ENCODE measurements around the gene CCDC51. TPM values are rescaled to one million over a fixed set of nuclear protein-coding genes. Genes with fewer than 3 reads are reported as not detected.
A peak's percentile ranks its signal among the peaks of the same experiment; 100 is the strongest.

Gene CCDC51
- total and polyA plus RNA-seq, 2 experiments from 2014 or later = 20.8 to 24.1 TPM

GRCh38 chr3:48429317-48429959, 10.5 kb downstream of the CCDC51 start:
- peaks cover 14% of the 10 kb centered on the region for H3K27me3 Mint-ChIP-seq (ENCODE audit: insufficient read depth, low read depth, poor library complexity)

GRCh38 chr3:48428572-48429316, 11.2 kb downstream of the CCDC51 start:
- peaks cover 28% of the 10 kb centered on the region for H3F3A ChIP-seq (replicated peaks; ENCODE audit: low read depth)
- Mint-ChIP-seq H3K27me3 (ENCODE audit: insufficient read depth, low read depth, poor library complexity) (peaks cover 16% of the 10 kb centered on the region), H3K9me3 (peaks cover 3% of the 10 kb centered on the region; the same call in 1 of the 3 replicates), H3K4me3 (peak overlapping the region; percentile 86), H3K4me1 (peaks cover 64% of the 10 kb centered on the region), H3K36me3 (ENCODE audit: low read depth) (peaks cover 48% of the 10 kb centered on the region), H3K27ac (peak overlapping the region; percentile 92)
- DNase-seq (ENCODE audit: low spot score) = peak; percentile 64
- peak overlapping the region; percentile 84 for H3K4me3 ChIP-seq
- peak overlapping the region; percentile 81; the same call in 1 of the 2 replicates for H3K27ac ChIP-seq (ENCODE audit: low read depth)
- peak; percentile 6 for ATAC-seq
- H2AFZ ChIP-seq = no peak overlapping the region
- H4K20me1 ChIP-seq (replicated peaks; ENCODE audit: insufficient read depth) = peaks cover 17% of the 10 kb centered on the region
- H3K4me1 ChIP-seq (ENCODE audit: insufficient read depth) = peaks cover 35% of the 10 kb centered on the region
- no peaks in the 10 kb centered on the region for H3K27me3 ChIP-seq (ENCODE audit: insufficient read depth)
- peak overlapping the region; percentile 86 for H3K4me2 ChIP-seq
- H3K36me3 ChIP-seq (ENCODE audit: insufficient read depth) = peaks cover 10% of the 10 kb centered on the region
- H3K9me2 ChIP-seq (ENCODE audit: insufficient read depth) = no peaks in the 10 kb centered on the region
- H3K79me2 ChIP-seq (replicated peaks; ENCODE audit: insufficient read depth) = peaks cover 55% of the 10 kb centered on the region
- TF ChIP-seq POLR2AphosphoS5 (IDR thresholded peaks at IDR 0.05; ENCODE audit: low read depth) (peak; percentile 55; the same call in 1 of the 2 replicates), EZH2 (IDR thresholded peaks at IDR 0.05; ENCODE audit: low read depth, unreplicated experiment) (no peak)

More at GRCh38 chr3:48429317-48429959, 10.5 kb downstream of the CCDC51 start:
- peak; percentile 83 for DNase-seq (ENCODE audit: low spot score)
- Histone ChIP-seq H3F3A (replicated peaks; ENCODE audit: low read depth) (peaks cover 33% of the 10 kb centered on the region), H3K9me2 (ENCODE audit: insufficient read depth) (no peaks in the 10 kb centered on the region), H4K20me1 (replicated peaks; ENCODE audit: insufficient read depth) (peaks cover 17% of the 10 kb centered on the region), H3K27me3 (ENCODE audit: insufficient read depth) (no peaks in the 10 kb centered on the region), H2AFZ (no peak overlapping the region), H3K36me3 (ENCODE audit: insufficient read depth) (peaks cover 10% of the 10 kb centered on the region), H3K4me2 (peak overlapping the region; percentile 86), H3K4me1 (ENCODE audit: insufficient read depth) (peaks cover 35% of the 10 kb centered on the region), H3K79me2 (replicated peaks; ENCODE audit: insufficient read depth) (peaks cover 53% of the 10 kb centered on the region), H3K27ac (ENCODE audit: low read depth) (peak overlapping the region; percentile 99), H3K4me3 (peak overlapping the region; percentile 84)
- no peak for TF ChIP-seq ZNF114 (CRISPR knock-in tag; IDR thresholded peaks at IDR 0.05)
- no peak for TF ChIP-seq JUNB (IDR thresholded peaks at IDR 0.05; ENCODE audit: unreplicated experiment)
- TF ChIP-seq EZH2phosphoT487 (IDR thresholded peaks at IDR 0.05; ENCODE audit: unreplicated experiment) = no peak
- no peak for TF ChIP-seq CREB1 (CRISPR knock-in tag; IDR thresholded peaks at IDR 0.05; ENCODE audit: low read depth)
- TF ChIP-seq EZH2 (IDR thresholded peaks at IDR 0.05; ENCODE audit: low read depth, unreplicated experiment) = no peak
- no peak; the same call in 1 of the 2 replicates for TF ChIP-seq POLR2AphosphoS5 (IDR thresholded peaks at IDR 0.05; ENCODE audit: low read depth)
- TF ChIP-seq NANOG (IDR thresholded peaks at IDR 0.05; ENCODE audit: borderline replicate concordance) = no peak
- TF ChIP-seq STAT1 (IDR thresholded peaks at IDR 0.05; ENCODE audit: unreplicated experiment) = no peak
- TF ChIP-seq CTCF (conservative IDR thresholded peaks at IDR 0.05; ENCODE audit: low read depth in 2 of 2) = no peak
- Mint-ChIP-seq H3K9me3 (peaks cover 3% of the 10 kb centered on the region; the same call in 1 of the 3 replicates), H3K36me3 (ENCODE audit: low read depth) (peaks cover 52% of the 10 kb centered on the region), H3K27ac (peak overlapping the region; percentile 97), H3K4me1 (peaks cover 61% of the 10 kb centered on the region), H3K4me3 (peak overlapping the region; percentile 88)
- peak; percentile 39 for ATAC-seq

Measured in GM23338 (cell line).